GM12865 (cell line): Measurements from ENCODE around the gene AQP3.

Experiments used
- DNase-seq: peaks from one replicate; pipeline ENCODE4 v3.0.0; 2010; ENCODE audit warnings: low read depth
- H3K4me3 ChIP-seq: 2 replicates; pipeline ENCODE4 v1.5.1; 2011; ENCODE audit warnings: mild to moderate bottlenecking, low read depth, low read length, control low read depth
- TF ChIP-seq, protein P1 (sequence below): IDR thresholded peaks from 2 replicates; pipeline ENCODE4 v1.5.1; 2011; ENCODE audit warnings: low read length, control low read depth, low read depth, inconsistent platforms; ENCODE audit not compliant: insufficient read depth; ENCODE audit errors: missing control alignments

The AQP3 gene

DNA sequence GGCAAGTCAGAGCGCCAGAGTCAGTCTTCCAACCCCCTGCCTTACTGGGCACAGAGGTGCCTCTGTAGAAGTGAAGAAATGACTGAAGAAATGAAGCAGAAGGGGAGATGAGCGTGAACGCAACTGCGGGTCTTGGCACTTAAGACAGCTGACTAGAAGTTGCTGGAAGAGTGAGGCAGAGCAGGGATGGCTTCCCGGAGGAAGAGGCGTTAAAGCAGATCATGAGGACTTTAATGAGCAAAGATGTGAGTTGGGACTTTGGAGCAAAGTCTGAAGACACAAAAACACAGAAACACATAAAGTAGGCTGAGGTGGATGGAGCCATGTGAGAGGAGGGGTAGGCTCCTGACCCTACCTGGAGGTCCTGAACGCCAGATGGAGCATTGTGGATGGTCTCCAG, 7.2 kb downstream of the AQP3 start:
- no peak overlapping the region for H3K4me3 ChIP-seq
- TF ChIP-seq, protein P1, sequence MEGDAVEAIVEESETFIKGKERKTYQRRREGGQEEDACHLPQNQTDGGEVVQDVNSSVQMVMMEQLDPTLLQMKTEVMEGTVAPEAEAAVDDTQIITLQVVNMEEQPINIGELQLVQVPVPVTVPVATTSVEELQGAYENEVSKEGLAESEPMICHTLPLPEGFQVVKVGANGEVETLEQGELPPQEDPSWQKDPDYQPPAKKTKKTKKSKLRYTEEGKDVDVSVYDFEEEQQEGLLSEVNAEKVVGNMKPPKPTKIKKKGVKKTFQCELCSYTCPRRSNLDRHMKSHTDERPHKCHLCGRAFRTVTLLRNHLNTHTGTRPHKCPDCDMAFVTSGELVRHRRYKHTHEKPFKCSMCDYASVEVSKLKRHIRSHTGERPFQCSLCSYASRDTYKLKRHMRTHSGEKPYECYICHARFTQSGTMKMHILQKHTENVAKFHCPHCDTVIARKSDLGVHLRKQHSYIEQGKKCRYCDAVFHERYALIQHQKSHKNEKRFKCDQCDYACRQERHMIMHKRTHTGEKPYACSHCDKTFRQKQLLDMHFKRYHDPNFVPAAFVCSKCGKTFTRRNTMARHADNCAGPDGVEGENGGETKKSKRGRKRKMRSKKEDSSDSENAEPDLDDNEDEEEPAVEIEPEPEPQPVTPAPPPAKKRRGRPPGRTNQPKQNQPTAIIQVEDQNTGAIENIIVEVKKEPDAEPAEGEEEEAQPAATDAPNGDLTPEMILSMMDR, result no peak
- DNase-seq, result no peak

DNA sequence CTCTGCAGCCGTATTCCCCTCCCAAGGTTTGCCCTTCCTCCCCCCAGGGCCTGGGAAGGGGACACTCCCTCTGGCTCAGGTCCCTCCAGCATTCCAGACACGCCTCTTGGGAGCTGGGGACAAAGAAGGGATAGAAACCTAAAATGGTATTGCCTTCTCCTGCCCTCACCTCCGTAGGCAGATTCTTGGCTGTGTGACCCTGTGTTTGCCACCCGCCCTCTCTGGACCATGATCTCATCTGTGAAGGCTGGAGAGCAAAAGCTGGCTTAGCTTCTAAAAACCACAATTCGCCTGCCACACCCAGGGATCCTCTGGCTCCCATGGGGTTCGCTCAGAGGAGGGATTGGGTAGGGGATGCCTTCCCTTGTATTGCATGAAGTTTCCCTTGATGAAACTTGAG, 7.7 kb downstream of the AQP3 start:
- no peak overlapping the region for H3K4me3 ChIP-seq
- DNase-seq, result no peak
- TF ChIP-seq, protein P1, result no peak

DNA sequence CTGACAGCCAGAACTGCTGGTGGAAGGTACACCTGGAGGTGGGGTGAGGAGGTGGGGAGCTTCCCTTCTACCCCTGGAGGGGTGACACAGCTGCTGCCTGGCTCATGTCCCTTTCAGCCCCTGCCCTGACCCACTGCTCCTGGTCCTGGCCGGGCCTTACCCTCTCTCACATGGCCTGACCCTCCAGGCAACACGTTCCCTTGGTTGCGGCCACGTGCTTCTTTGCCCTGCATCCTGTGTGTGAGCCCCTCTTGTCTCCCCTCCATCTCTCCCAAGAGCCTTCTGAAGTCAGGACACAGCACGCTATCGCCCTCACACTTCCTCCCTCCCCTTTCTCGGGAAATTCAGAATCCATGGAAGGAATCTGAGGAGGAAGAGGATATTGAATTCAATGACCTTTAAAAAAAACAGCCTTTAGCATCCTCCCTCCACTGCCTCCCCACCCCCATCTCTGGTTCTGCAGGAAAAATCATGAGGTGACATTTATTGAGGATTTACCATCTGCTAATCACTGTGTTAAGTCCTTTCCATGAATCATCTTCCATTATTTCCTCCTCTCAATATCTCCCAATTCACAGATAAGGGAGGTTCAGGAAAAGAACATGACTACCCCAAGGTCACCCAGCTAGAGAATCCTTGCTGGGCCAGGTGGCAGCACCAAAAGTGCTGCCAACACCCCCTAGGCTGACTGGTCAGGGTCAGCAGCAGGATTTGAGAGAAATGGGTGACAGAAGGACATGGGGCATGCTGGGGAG, 8.3 kb downstream of the AQP3 start:
- TF ChIP-seq, protein P1, result no peak
- H3K4me3 ChIP-seq, result no peak overlapping the region
- no peak for DNase-seq

DNA sequence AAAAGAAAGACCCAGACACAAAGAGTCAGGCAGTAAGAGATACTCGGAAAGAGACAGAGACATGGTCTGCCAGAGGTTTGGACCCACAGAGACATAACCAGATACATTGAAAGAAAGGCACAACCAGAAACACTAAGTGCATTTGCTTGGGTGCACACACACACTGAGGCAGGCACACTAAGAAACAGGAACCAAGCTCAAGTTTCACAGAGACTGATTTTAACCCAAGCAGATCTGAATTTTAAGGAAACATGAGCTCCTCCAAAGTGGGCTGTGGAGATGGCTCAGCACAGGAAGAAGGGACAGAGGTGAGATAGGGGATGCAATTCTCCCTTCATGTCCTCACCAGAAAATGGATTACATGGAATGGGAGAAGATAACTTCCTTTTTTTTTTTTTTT, 9.5 kb downstream of the AQP3 start:
- TF ChIP-seq, protein P1, result no peak
- DNase-seq, result no peak
- no peak overlapping the region for H3K4me3 ChIP-seq

DNA sequence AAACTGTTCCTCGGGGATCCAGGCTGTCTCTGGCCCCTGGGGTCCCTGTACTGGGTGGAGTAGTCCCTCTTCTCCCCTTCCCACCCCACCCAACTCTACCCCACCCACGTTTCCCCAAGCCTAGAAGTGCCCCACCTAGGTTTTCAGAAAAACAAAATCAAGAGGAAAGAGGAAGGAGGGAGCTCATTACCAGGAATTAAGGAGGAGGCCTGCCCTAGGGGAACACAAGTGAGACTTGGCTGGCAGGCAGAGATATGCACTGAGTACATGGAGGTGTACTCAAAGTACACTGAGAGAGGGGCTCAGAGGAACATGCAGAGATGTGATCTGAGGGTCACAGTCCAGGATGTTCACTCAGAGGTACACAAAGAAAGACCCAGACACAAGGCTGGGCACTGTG, 10.2 kb downstream of the AQP3 start:
- H3K4me3 ChIP-seq, result no peak overlapping the region
- TF ChIP-seq, protein P1, result no peak
- no peak for DNase-seq

DNA sequence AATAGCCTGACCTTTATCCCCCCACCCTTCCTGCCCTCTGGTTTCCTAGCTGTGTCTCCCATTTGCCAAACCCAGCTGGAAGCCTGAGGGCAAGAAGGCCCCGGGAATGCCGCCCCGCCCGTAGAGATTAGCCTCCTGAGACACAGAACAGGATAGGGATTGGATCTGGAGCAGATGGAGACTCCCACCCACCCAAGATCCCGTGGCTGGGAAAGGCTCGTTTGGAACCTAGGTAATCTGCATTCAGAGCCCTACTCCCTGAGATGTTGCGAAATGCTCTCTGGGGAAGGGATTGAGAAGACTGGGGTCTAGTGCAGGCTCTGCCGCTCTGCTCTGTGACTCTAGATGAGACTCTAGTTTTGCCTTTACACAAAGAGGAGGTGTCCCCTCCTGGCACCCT, 10.9 kb downstream of the AQP3 start:
- TF ChIP-seq, protein P1, result no peak
- H3K4me3 ChIP-seq, result no peak overlapping the region
- DNase-seq, result no peak

DNA sequence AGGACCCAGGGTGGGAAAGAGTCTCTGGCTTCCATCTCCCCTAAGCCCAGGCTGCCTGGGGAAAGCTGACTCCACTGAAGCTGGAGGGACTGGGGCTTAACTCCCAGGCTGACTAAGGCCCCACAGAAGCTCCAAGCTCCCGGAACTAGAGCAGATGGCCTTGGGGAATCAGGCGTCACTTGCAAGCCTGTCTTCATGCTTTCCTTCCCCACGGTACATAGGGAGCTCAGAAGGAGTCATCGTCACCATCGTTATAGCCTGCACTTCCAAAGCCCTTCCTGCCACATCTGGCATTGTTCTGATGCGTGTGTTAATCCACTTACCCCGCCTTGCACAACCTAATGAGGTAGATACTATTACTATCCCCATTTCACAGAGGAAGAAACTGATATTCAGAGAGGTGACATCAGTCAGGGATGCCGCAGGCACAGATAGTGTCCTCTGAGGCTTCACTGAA, 11.5 kb downstream of the AQP3 start:
- TF ChIP-seq, protein P1, result no peak
- no peak for DNase-seq
- H3K4me3 ChIP-seq, result no peak overlapping the region
